Adipocyte (in vitro differentiated cells): ENCODE data around the gene ZNF512B.
"Not testable (repeated sequence)": the region's sequence is repeated elsewhere in the genome, so short reads cannot be mapped to it uniquely, and the experiment has no call there.

Source experiments
- DNase-seq: peaks from one replicate; pipeline ENCODE4 v3.0.0-alpha.2; 2015; ENCODE audit warnings: low read depth
- H3K27me3 ChIP-seq: replicated peaks from 2 replicates; pipeline ENCODE4 v1.7.0; 2013; ENCODE audit warnings: mild to moderate bottlenecking, low read length, moderate library complexity; ENCODE audit not compliant: control insufficient read depth, insufficient read depth
- H3K36me3 ChIP-seq: 2 replicates; pipeline ENCODE4 v1.7.0; 2013; ENCODE audit warnings: low read length, mild to moderate bottlenecking, moderate library complexity; ENCODE audit not compliant: control insufficient read depth, insufficient read depth, severe bottlenecking
- H3K4me1 ChIP-seq: 2 replicates; pipeline ENCODE4 v1.7.0; 2013; ENCODE audit warnings: mild to moderate bottlenecking, low read length, moderate library complexity; ENCODE audit not compliant: control insufficient read depth, insufficient read depth
- H3K4me3 ChIP-seq: 2 replicates; pipeline ENCODE4 v1.7.0; 2013; ENCODE audit warnings: mild to moderate bottlenecking, low read length, moderate library complexity
- H3K9ac ChIP-seq: 2 replicates; pipeline ENCODE4 v1.7.0; 2013; ENCODE audit warnings: mild to moderate bottlenecking, low read length, moderate library complexity
- H3K9me3 ChIP-seq: 2 replicates; pipeline ENCODE4 v1.7.0; 2013; ENCODE audit warnings: mild to moderate bottlenecking, low read length, moderate library complexity; ENCODE audit not compliant: control insufficient read depth

The ZNF512B gene, protein sequence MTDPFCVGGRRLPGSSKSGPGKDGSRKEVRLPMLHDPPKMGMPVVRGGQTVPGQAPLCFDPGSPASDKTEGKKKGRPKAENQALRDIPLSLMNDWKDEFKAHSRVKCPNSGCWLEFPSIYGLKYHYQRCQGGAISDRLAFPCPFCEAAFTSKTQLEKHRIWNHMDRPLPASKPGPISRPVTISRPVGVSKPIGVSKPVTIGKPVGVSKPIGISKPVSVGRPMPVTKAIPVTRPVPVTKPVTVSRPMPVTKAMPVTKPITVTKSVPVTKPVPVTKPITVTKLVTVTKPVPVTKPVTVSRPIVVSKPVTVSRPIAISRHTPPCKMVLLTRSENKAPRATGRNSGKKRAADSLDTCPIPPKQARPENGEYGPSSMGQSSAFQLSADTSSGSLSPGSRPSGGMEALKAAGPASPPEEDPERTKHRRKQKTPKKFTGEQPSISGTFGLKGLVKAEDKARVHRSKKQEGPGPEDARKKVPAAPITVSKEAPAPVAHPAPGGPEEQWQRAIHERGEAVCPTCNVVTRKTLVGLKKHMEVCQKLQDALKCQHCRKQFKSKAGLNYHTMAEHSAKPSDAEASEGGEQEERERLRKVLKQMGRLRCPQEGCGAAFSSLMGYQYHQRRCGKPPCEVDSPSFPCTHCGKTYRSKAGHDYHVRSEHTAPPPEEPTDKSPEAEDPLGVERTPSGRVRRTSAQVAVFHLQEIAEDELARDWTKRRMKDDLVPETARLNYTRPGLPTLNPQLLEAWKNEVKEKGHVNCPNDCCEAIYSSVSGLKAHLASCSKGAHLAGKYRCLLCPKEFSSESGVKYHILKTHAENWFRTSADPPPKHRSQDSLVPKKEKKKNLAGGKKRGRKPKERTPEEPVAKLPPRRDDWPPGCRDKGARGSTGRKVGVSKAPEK

DNA sequence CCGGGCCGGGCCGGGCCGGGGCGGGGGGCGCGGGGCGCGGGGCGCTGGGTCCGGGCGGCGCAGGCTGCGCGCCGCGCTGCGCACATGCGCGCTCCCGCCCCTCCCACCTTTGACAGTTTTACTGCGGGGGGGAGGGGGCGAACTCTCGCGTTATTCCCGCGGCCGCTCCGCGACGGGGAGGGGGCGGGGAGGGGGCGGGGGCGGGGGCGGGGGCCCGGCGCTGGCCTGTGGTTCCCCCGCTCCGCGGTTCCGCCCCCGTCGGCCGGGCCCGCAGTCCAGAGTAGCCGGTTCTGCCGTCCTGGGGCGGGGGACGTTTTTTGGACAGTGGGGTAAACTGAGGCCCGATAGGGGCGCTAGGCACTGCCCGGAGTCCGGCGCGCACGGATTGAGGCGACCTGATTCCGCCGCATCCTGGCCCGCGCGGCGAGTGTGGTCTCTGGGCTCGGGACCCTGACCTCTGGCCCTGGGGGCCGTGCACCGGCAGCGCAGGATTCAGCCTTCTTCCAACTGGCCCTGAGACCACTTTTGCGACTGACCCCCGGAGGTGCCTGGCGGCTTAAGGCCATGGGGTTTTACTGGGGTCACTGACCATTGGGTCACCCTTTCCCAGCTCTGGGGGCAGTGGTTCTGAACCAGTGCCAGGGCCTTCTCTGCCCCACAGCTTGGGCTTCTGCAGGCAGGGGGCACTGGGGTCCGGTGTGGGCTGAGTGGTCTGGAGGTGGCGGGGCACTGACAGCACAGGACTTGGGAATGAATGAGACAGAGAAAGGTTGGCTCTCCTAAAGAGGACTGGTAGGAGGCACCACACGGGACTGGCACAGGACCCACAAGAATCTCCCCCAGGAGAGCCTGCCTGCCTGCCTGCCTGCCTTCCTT lies at the start of gene ZNF512B:
ZNF512B (minus strand) TSS at position 93 of the 876 bp plus-strand sequence. CDS start 1,980 bp downstream, outside the sequence.
- Histone ChIP-seq H3K27me3 (no peaks in the 10 kb centered on the region), H3K36me3 (peaks cover 16% of the 10 kb centered on the region), H3K4me1 (peaks cover 20% of the 10 kb centered on the region), H3K9ac (peak within 1 kb of the TSS; percentile 92), H3K4me3 (peak within 1 kb of the TSS; percentile 85), H3K9me3 (no peaks in the 10 kb centered on the region)
- peak; percentile 88 for DNase-seq

GRCh38 chr20:64015635-64016034 lies 45.9 kb upstream of the ZNF512B start:
- no peaks in the 10 kb centered on the region for H3K27me3 ChIP-seq
- H3K4me1 ChIP-seq, result peaks cover 11% of the 10 kb centered on the region
- H3K9ac ChIP-seq, result no peak overlapping the region
- H3K4me3 ChIP-seq, result no peak overlapping the region
- peaks cover 70% of the 10 kb centered on the region for H3K36me3 ChIP-seq
- DNase-seq, result no peak
- H3K9me3 ChIP-seq, result no peaks in the 10 kb centered on the region

- H3K36me3 ChIP-seq, result peaks cover 67% of the 10 kb centered on the region
- not testable (repeated sequence) for DNase-seq, H3K4me1 ChIP-seq, H3K9me3 ChIP-seq, H3K4me3 ChIP-seq, H3K27me3 ChIP-seq, H3K9ac ChIP-seq
Observed at GRCh38 chr20:64012385-64013154, 42.8 kb upstream of the ZNF512B start.

GRCh38 chr20:64011366-64011779 lies 41.6 kb upstream of the ZNF512B start:
- DNase-seq, result no peak
- Histone ChIP-seq H3K4me3 (no peak overlapping the region), H3K36me3 (peaks cover 67% of the 10 kb centered on the region), H3K9ac (no peak overlapping the region), H3K9me3 (no peaks in the 10 kb centered on the region), H3K27me3 (no peaks in the 10 kb centered on the region), H3K4me1 (no peaks in the 10 kb centered on the region)

DNA sequence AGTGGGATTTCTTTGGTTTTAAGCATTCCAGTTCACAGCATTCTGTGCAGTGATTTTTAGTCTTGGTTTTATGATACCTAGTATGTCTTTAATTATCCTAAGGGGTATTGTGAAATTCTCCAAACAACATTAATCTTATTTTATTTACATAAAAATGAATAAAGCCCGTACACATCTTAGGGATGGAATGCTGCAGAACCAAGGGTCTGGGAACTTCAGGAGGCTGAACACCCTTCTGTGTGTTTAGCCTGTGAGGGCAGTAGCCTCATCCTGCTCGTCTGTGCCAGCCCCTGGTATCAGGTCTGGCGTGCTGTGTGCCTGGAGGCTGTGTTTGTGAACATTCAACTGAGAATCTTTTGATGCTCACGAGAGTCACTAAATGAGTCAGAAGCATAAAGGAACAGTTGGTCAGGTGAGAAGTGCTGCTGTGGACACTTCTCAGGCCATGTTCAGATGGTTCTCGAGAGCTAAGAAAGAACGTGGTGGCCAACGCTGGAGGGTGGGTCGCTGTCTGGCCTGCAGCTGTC lies 41.0 kb upstream of the ZNF512B start:
- no peaks in the 10 kb centered on the region for H3K27me3 ChIP-seq
- peaks cover 69% of the 10 kb centered on the region for H3K36me3 ChIP-seq
- no peaks in the 10 kb centered on the region for H3K9me3 ChIP-seq
- no peak overlapping the region for H3K4me3 ChIP-seq
- DNase-seq, result peak; percentile 62
- H3K4me1 ChIP-seq, result peaks cover 2% of the 10 kb centered on the region
- H3K9ac ChIP-seq, result no peak overlapping the region

GRCh38 chr20:64009811-64010387 lies 40.2 kb upstream of the ZNF512B start:
- no peaks in the 10 kb centered on the region for H3K27me3 ChIP-seq
- peaks cover 68% of the 10 kb centered on the region for H3K36me3 ChIP-seq
- H3K4me1 ChIP-seq, result peaks cover 10% of the 10 kb centered on the region
- H3K9ac ChIP-seq, result no peak overlapping the region
- no peak overlapping the region for H3K4me3 ChIP-seq
- no peaks in the 10 kb centered on the region for H3K9me3 ChIP-seq
- no peak for DNase-seq

GRCh38 chr20:64006902-64007301 lies 37.2 kb upstream of the ZNF512B start:
- no peak for DNase-seq

GRCh38 chr20:64006490-64006889 lies 36.8 kb upstream of the ZNF512B start:
- Histone ChIP-seq H3K36me3 (peaks cover 67% of the 10 kb centered on the region), H3K9me3 (no peaks in the 10 kb centered on the region), H3K9ac (no peak overlapping the region), H3K27me3 (no peaks in the 10 kb centered on the region), H3K4me3 (no peak overlapping the region), H3K4me1 (peaks cover 10% of the 10 kb centered on the region)
- DNase-seq, result no peak

More at GRCh38 chr20:64006902-64007301, 37.2 kb upstream of the ZNF512B start:
- Histone ChIP-seq H3K36me3 (peaks cover 65% of the 10 kb centered on the region), H3K9ac (no peak overlapping the region), H3K27me3 (no peaks in the 10 kb centered on the region), H3K4me3 (no peak overlapping the region), H3K4me1 (peaks cover 10% of the 10 kb centered on the region), H3K9me3 (no peaks in the 10 kb centered on the region)

DNA sequence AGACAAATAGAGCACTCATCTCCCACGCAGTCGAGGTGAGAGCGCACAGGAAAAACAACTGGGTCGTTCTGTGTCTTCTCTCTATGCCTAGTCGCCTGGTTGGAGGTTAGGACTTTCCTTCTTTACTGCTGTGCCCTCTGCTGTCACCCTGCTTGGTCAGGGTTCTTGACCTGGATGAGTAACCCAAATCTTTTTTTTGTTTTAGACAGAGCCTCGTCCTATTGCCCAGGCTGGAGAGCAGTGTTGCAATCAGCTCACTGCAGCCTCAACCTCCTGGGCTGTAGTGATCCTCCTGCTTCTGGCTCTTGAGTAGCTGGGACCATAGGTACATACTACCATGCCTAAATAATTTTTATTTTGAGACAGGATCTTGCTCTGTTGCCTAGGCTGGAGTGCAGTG lies 35.7 kb upstream of the ZNF512B start:
- no peak for DNase-seq
- Histone ChIP-seq H3K4me1 (peaks cover 10% of the 10 kb centered on the region), H3K27me3 (no peaks in the 10 kb centered on the region), H3K9ac (no peak overlapping the region), H3K4me3 (no peak overlapping the region), H3K9me3 (no peaks in the 10 kb centered on the region), H3K36me3 (peaks cover 66% of the 10 kb centered on the region)
